GM12878 (cell line): ENCODE data around the gene RPS16. TPM values are rescaled to one million over a fixed set of nuclear protein-coding genes. Genes with fewer than 3 reads are reported as not detected.
A peak's percentile ranks its signal among the peaks of the same experiment; 100 is the strongest.

Experiments used
- IKZF2 ChIP-seq, 2 experiments: fragments of 450-650 bp; IDR thresholded peaks; 2 replicates each; pipeline ENCODE4 v1.6.1; 2017; ENCODE audit warnings: mild to moderate bottlenecking in 2 of 2, moderate library complexity in 2 of 2
- JUND ChIP-seq: IDR thresholded peaks from 2 replicates; pipeline ENCODE4 v1.6.1; 2012; ENCODE audit warnings: low read depth, mild to moderate bottlenecking, low read length, improper control_type of control experiment, moderate library complexity
- NFYB ChIP-seq: IDR thresholded peaks from 2 replicates; pipeline ENCODE4 v1.6.1; 2011; ENCODE audit warnings: low read depth, mild to moderate bottlenecking, low read length, improper control_type of control experiment, moderate library complexity; ENCODE audit not compliant: insufficient read depth
- SIN3A ChIP-seq: IDR thresholded peaks from 2 replicates; pipeline ENCODE4 v1.6.1; 2012; ENCODE audit warnings: low read depth, low read length, improper control_type of control experiment
- SREBF1 ChIP-seq: IDR thresholded peaks from 2 replicates; pipeline ENCODE4 v1.6.1; 2012; ENCODE audit warnings: mild to moderate bottlenecking, low read length
- ZBTB4 ChIP-seq: fragments of 450-650 bp; formaldehyde crosslinking; IDR thresholded peaks from 2 replicates; pipeline ENCODE4 v1.4.0; 2022; ENCODE audit warnings: mild to moderate bottlenecking, moderate library complexity
- ZBTB40 ChIP-seq: fragments of 450-650 bp; IDR thresholded peaks from 2 replicates; pipeline ENCODE4 v1.6.1; 2016; ENCODE audit warnings: mild to moderate bottlenecking, moderate library complexity, borderline replicate concordance
- polyA plus RNA-seq, 11 experiments: library from polyadenylated mRNA; depleted of rRNA in 4 of 11; unstranded in 6 of 11; stranded (reverse) in 5 of 11; fragments of >200 nt; fragmentation: Nextera tagmentation in 4 of 11; fragmentation: Illumina TruSeq in 1 of 11; extraction: Ambion mirVana in 4 of 11; extraction: Trizol in 1 of 11; gene quantifications; 1 replicate in 1 of 11; 2 replicates in 10 of 11; pipeline versions ENCODE4 v1.2.1 to v1.2.3, GENCODE V29; 2011 to 2016; ENCODE audit warnings: inconsistent platforms in 2 of 11, missing spikeins in 2 of 11, low read depth in 1 of 11
- total RNA-seq, 4 experiments: library from RNA; depleted of rRNA in 3 of 4; stranded (reverse); fragments of >200 nt in 3 of 4; fragmentation: Illumina TruSeq in 1 of 4; extraction: Trizol in 1 of 4; gene quantifications; 2 replicates each; pipeline versions ENCODE4 v1.2.1 to v1.2.3, GENCODE V29; 2013 to 2021

RPS16 gene
- total and polyA plus RNA-seq, 10 of the 15 experiments (the other 5 are each of a cell fraction or from before 2014, with no cell fraction given), result 148 to 4,810 (median 2,343) TPM

GRCh38 chr19:39445196-39446111, 9.7 kb upstream of the RPS16 start, which contains the start of gene SUPT5H (continued):
- TF ChIP-seq ZBTB4, result no peak
- TF ChIP-seq SIN3A, result peak; percentile 89
- no peak for TF ChIP-seq JUND
- peak; percentile 89 for TF ChIP-seq ZBTB40
- TF ChIP-seq IKZF2 (IDR thresholded peaks at IDR 0.05), result peak in 1 of 2 experiments; percentile 34; a peak in 1 of 4 replicates
- no peak; the same call in 1 of the 2 replicates for TF ChIP-seq SREBF1
- TF ChIP-seq NFYB, result no peak
